GM18861 (cell line): ENCODE measurements around the gene SLC38A8.

ENCODE experiments used
- ATAC-seq: cut with Tn5 transposase; IDR thresholded peaks from one replicate; pipeline ENCODE4 v1.9.1; 2021; ENCODE audit not compliant: unreplicated experiment

The SLC38A8 gene

GRCh38 chr16:84049403-84050060 is 6.9 kb upstream of the SLC38A8 start:
- no peak for ATAC-seq

DNA sequence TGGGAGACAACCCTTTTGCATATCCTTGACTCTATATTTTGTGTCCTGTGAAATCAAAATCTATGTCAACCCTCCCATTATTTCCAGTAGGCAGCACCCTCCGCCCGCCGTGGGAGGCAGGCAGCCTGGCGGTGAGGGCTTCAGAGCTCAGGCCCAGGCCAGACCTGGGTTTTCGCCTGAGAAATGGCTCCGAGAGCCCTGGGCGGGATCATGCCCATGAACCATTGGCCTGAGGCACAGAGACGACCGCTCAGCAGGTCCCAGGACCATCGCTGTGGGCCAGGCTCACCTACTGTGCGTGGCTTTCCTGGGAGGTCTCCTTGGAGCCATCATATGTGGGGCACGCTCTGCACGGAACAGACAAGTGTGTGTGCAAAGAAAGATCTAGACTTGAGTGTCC is 6.3 kb upstream of the SLC38A8 start:
- ATAC-seq: no peak

DNA sequence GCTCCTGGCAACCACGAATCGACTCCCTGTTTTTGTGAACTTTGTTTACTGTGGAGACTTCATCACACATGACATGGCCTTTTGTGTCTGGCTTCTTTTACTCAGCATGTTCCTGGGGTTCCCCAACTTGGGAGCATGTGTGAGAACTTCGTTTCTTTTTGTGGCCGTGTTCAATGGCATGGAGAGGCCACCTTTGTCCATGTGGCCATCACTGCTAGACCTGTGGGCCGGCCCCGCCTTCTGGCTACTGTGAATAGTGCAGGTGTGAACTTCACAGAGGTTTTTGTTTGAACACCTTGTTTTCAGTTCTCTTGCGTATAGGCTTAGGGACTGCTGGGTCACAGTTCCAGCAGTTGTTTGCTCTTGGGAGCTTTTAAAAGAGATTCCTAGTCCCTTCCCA is 5.7 kb upstream of the SLC38A8 start:
- no peak for ATAC-seq

- no peak for ATAC-seq
These were observed 5.0 kb upstream of the SLC38A8 start for GRCh38 chr16:84047626-84048025.

DNA sequence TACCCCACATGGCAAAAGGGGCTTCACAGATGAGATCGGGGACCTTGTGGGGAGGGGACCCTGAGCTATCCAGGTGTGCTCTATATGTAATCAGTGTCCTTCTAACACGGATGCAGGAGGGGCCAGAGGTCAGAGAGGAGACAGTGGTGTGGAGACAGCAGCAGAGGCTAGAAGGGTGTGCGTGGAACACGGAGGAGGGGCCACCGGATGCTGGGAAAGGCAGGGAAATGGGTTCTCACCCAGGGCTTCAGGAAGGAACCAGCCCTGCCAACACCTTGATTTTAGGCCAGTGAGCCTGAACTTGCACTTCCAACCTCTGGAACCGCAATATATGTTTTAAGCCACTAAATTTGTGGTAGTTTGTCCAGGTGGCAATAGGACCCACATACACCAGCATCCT is 4.6 kb upstream of the SLC38A8 start:
- ATAC-seq: no peak

DNA sequence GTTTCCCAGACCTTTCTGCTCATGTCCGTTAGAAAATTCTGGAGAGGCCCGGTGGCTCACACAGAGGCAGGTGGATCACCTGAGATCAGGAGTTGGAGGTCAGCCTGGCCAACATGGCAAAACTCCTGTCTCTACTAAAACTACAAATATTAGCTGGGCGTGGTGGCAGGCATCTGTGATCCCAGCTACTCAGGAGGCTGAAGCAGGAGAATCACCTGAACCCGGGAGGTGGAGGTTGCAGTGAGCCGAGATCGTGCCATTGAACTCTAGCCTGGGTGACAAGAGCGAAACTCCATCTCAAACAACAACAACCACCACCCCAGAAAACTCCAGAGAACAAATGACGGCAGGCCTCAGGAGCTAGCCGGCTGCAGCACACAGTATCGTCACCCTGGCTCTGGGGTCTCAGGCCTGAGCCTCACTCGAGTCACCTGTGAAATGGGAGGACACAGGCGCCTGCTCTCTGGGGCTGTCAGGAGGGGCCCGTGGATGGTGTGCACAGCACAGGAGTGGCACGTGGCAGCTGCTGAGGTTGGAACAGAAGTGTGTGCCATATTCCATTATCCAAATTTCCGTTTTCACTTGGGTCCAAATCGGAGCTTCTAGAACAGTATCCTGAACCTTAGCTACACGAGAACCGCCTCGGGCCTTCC is 3.3 kb upstream of the SLC38A8 start:
- ATAC-seq: no peak

- no peak for ATAC-seq
These were observed 2.6 kb upstream of the SLC38A8 start for GRCh38 chr16:84045001-84045817.

GRCh38 chr16:84044118-84044488 is 1.5 kb upstream of the SLC38A8 start:
- no peak for ATAC-seq

- no peak for ATAC-seq
These were observed 1.0 kb upstream of the SLC38A8 start for GRCh38 chr16:84043486-84044117.

- no peak for ATAC-seq
These were observed 387 bp upstream of the SLC38A8 start for GRCh38 chr16:84042879-84043485.

DNA sequence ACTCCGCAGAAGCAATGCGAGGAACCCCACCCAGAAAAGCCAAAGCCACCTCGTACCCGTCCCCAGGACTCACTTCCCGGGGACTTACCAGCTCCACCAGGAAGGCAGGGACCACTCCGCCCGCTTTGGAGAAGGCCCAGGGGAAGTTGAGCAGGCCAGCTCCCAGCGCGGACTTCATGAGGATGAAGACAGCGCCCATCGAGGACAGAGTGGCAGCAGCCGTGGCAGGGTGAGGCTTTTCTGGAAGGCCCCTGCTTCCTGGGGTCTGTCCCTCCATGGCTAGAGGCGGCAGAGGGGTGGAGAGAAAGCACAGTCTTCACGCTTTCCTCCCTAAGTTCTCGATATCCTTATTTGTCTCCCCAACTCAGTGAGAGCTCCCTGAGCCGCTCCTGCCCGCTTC is 714 bp downstream of the SLC38A8 start:
- ATAC-seq: no peak

DNA sequence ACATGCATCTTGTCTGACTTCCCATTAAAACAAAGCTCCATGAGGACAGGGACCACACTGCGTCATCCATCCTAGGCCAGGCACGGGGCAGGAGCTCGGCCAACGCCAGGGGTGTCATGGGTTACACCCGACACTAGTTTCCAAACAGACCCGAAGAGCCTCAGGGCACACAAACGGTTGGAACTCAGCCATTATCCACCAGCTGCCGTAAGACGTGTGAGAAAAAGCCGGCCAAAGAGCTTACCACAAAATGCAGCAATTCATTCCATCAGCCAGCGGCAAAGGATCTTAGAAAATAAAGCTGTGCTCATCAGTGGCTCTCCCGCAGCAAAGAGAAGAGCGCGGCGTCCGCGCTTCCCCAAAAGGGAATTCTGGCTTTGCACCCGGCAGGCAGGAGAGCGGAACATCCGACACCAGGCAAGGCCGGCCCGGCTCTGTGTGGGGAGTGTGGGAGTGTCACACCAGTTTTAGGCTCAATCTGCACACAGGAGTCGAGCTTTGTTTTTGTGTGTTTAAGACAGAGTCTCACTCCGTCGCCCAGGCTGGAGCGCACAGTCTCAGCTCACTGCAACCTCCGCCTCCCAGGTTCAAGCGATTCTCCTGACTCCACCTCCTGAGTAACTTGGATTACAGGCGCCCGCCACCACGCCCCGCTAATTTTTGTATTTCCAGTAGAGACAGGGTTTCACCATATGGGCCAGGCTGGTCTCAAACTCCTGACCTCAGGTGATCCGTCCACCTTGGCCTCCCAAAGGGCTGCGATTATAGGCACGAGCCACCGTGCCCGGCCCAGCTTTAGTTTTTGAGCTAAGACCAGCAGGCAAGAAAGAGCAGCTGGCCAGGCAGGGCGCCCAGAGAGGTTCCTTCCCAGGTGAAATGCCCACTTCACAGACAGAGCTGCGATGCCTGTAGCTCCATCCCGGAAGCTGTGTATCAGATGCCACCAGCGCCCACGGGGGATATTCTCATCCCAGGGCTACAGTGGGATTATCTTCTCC is 1.5 kb downstream of the SLC38A8 start:
- ATAC-seq: no peak

GRCh38 chr16:84040226-84040822 is 2.3 kb downstream of the SLC38A8 start:
- no peak for ATAC-seq

GRCh38 chr16:84039696-84040095 is 2.9 kb downstream of the SLC38A8 start:
- ATAC-seq: no peak

GRCh38 chr16:84038469-84038868 is 4.1 kb downstream of the SLC38A8 start:
- no peak for ATAC-seq

- ATAC-seq: no peak
These were observed 5.6 kb downstream of the SLC38A8 start for GRCh38 chr16:84036982-84037425.

DNA sequence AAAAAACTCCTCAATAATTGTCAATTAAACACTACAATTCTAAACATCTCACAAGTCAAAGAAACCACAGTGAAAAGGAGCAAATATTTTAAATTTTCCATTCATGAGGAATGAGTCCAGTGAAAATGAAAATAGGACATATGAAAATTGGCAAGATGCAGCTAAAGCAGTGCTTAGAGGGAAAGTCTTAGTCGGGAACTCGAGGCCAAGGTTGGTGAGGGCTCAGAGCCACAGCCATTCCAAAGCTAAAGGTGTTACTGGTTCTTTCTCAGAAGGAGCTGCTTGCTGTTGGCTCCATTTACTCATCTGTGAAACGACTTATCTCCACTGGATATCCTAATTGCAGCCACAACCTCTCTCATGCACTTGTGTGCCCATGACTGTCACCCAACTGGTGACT is 6.5 kb downstream of the SLC38A8 start:
- no peak for ATAC-seq

DNA sequence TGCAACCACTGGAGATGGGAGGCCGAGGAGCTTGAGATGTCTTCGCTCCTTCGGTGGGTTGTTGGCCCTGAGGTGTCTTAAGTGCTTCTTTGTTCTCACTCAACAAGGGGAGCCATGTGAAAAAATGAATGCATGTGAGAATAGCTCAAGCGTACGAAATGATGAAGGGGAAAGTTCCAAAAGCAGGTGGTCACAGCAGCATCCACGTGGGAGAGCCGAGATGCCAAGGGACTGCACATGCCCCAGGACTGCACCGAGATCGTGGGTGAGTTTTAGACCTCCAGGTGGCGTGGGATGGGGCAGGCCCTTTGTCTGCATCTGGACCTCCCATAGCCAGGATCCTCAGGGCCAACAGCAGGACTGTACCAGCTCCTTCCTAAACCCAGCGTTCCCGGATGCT is 8.1 kb downstream of the SLC38A8 start:
- no peak for ATAC-seq
